Germinal center (tissue), 1 donor: ENCODE results near the gene FAM222A.

Experiments
- DNase-seq: peaks from one replicate; pipeline ENCODE4 v3.0.0; 2012; ENCODE audit warnings: mixed read lengths, low spot score

FAM222A gene

GRCh38 chr12:109710747-109711595 is 2.7 kb upstream of the FAM222A start:
- DNase-seq: no peak

- no peak for DNase-seq
Measured at GRCh38 chr12:109711596-109712461, 1.8 kb upstream of the FAM222A start.

GRCh38 chr12:109714141-109714912 is 702 bp downstream of the FAM222A start:
- peak; percentile 64 for DNase-seq

- DNase-seq: no peak
Measured at GRCh38 chr12:109714913-109715244, 1.3 kb downstream of the FAM222A start.

- DNase-seq: no peak
Measured at GRCh38 chr12:109715310-109716091, 1.9 kb downstream of the FAM222A start.

- DNase-seq: no peak
Measured at GRCh38 chr12:109716092-109716479, 2.5 kb downstream of the FAM222A start.

- no peak for DNase-seq
Measured at GRCh38 chr12:109716512-109717389, 3.1 kb downstream of the FAM222A start.

- DNase-seq: no peak
Measured at GRCh38 chr12:109717390-109718357, 4.0 kb downstream of the FAM222A start.

- no peak for DNase-seq
Measured at GRCh38 chr12:109718390-109718789, 4.8 kb downstream of the FAM222A start.

GRCh38 chr12:109719123-109720022 is 5.7 kb downstream of the FAM222A start:
- no peak for DNase-seq

- no peak for DNase-seq
Measured at GRCh38 chr12:109720152-109720856, 6.7 kb downstream of the FAM222A start.

GRCh38 chr12:109720857-109721189 is 7.2 kb downstream of the FAM222A start:
- DNase-seq: no peak

GRCh38 chr12:109721276-109721675 is 7.7 kb downstream of the FAM222A start:
- DNase-seq: no peak

GRCh38 chr12:109722022-109722720 is 8.5 kb downstream of the FAM222A start:
- no peak for DNase-seq

GRCh38 chr12:109722721-109723094 is 9.1 kb downstream of the FAM222A start:
- DNase-seq: no peak

GRCh38 chr12:109723311-109723881 is 9.8 kb downstream of the FAM222A start:
- no peak for DNase-seq
